Measurements from ENCODE around the gene GCNT2.
"Not testable (repeated sequence)": the region's sequence is repeated elsewhere in the genome, so short reads cannot be mapped to it uniquely, and the experiment has no call there.

GCNT2 gene

DNA sequence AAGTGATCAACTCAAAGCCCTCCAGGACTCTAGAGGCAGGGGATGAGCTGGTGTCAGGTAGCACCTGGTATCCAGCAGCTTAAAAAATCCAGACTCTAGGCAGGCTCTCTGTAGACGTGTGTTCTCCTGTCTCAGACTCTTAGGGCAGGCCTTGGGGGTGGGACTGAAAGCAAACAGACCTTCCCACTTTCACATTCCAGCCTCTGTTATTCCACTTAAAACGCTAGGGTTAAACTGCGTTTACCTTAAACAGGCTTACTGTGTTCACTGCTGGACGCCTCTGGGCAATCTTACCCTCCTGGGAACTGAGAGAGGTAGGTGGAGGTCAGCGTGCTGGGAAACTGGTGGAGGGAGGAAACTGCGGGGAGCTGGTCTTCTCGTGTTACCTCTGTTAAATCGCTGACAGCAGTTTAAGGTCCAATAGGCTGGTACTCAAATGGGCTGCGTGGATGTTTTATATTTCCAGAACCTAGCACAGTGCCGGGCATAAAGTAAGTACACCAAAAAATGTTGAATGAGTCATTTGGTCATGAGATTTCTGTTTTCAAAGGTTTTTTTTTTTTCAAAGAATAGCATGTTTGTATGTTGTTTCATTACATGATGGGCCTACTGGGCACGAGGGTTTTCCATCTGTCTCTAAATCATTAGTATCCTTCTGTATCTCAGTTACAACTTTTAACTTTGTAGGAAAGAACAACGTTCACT, at the start of gene GCNT2:
Gene GCNT2, plus strand, starts transcription at position 248 of the 705 bp plus-strand sequence. CDS start 7,561 bp downstream, outside the sequence.
- no peak for ATAC-seq

DNA sequence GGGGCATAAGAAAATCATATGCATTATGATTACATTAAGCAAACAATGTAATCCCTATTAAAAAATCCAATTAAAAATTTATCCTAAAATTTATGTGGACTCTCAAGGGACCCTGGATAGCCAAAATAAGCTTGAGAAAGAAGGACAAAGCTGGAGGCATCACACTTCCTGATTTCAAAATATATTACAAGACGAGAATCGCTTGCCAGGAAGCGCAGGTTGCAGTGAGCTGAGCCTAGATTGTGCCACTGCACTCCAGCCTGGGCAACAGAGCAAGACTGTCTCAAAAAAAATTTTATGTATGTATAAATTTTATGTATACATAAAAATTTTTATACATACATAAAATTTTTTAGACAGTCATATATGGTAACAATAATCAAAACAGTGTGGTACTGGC, 48.5 kb upstream of the GCNT2 start:
- no peak for ATAC-seq

DNA sequence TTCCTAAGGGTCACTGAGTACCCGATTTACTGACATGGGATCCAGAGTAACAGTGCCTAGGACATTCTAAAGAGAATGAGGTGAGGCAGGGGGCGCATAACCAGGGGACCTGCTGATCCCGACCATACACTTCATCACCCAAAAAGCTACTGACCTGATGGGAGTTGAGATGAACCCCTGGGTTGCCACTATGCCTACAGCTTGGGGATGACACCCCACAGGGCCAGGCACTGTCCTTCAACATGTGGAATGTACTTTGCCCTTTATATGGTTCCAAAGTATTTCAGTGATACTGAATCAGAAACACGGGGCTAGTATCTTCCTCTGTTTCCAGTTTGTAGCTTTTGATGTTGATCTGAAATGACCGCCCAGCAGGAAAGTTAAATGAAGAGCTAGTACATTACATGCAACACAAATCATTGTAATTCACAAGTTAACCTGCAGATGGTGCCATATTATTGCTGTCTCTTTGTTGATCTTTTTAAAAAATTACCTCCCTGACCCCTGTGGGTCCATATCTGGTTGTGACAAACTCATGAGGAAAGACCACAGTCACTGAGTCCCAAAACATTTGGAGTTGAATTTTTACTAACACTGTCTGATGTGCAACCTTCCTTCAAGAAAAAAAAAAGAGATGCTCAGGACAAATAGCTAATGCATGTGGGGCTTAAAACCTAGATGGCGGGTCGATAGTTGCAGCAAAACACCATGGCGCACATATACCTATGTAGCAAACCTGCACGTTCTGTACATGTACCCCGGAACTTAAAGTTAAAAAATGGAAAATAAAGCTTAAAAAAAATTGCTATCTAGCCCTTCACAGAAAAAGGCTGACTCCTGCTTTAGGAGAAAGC, 42.7 kb upstream of the GCNT2 start:
- ATAC-seq, result no peak

GRCh38 chr6:10479939-10480700, 41.0 kb upstream of the GCNT2 start:
- no peak for ATAC-seq

DNA sequence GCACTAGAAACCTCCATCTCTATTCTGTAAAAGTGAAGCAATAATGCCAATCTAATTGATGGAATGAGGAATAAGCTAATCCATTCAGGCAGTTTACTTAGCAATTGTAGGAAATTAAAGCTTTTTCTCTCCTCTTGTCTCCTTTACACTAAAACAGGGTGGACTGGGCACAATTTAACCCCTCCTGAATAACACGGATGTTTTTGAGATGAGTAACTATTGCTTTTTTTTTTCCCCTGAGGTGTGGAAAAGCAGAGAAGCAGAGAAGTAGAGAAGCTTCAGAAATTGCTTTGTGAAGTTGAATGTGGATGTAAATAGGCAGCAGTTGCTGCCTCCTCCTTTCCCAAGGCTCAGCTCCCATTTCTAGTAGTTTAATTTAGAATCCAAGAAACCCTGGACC, 40.0 kb upstream of the GCNT2 start:
- ATAC-seq, result no peak

GRCh38 chr6:10482636-10483257, 38.4 kb upstream of the GCNT2 start:
- ATAC-seq, result no peak

GRCh38 chr6:10484912-10485311, 36.2 kb upstream of the GCNT2 start:
- no peak for ATAC-seq

GRCh38 chr6:10485406-10485805, 35.7 kb upstream of the GCNT2 start:
- no peak for ATAC-seq

DNA sequence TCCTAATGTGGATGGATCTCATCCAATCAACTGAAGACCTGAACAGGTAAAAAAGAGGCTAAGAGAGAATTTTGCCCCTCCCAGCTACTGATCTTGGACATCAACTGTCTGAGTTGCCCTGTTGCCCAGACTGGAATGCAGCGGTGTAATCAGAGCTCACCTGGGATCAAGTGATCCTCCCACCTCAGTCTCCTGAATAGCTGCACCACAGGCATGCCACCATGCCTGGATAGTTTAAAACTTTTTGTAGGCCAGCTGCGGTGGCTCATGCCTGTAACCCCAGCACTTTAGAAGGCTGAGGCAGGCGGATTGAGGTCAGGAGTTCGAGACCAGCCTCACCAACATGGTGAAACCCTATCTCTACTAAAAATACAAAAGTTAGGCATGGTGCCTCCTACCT, 34.9 kb upstream of the GCNT2 start:
- ATAC-seq, result no peak

DNA sequence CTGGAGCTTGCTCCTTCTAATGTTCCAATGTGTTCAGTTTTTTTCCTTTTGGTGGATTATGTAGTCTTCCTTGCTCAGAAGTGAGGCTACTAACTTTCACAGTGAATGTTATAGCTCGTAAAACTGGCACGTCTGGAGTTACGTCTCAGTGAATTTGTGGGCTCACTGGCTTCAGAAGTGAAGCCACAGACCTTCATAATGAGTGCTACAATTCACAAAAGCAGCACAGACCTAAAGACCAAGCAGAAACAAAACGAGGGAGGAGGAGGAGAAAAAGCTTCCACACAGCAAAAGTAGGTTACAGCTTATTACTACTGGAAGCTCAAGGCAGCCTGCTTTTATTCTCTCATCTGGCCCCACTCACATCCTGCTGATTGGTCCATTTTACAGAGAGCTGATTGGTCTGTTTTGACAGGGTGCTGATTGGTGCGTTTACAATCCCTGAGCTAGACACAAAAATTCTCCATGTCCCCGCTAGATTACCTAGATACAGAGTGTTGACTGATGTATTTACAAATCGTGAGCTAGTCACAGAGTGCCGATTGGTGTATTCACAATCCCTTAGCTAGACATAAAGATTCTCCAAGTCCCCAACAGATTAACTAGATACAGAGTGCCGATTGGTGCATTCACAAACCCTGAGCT, 34.1 kb upstream of the GCNT2 start:
- not testable (repeated sequence) for ATAC-seq

DNA sequence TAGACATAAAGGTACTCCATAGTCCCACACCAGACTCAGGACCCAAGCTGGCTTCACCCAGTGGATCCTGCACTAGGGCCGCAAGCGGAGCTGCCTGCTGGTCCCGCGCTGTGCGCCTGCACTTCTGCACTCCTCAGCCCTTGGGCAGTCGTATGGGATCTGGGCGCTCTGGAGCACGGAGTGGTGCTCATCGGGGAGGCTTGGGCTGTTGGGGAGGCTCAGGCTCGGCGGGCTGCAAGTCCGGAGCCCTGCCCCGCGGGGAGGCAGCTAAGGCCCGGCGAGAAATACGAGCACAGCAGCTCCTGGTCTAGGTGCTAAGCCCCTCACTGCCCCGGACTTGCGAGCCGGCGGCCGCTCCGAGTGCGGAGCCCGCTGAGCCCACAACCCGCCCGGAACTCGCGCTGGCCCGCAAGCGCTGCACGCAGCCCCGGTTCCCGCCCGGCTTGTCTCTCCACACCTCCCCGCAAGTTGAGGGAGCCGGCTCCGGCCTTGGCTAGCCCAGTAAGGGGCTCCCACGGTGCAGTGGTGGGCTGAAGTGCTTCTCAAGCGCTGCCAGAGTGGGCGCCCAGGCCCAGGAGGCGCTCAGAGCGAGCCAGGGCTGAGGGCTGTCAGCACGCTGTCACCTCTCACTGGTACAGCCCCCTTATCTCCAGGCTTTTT, 33.4 kb upstream of the GCNT2 start:
- no peak for ATAC-seq

DNA sequence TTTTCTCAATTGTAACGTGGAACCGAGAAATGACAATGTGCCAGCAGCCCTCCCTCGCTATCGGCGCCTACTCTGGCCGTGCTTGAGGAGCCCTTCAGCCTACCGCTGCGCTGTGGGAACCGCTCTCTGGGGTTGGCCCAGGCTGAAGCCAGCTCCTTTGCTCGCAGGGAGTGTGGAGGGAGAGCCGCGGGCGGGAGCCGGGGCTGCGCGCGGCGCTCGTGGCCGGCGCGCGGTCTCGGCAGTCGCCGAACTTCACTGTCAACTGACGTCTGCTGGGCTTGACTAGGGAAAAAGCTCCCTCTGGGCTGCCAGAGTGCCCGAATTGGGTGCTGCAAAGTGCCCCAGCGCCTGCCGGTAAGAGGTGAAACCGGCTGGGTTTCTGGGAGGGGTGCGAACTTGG, 29.7 kb upstream of the GCNT2 start:
- no peak for ATAC-seq

DNA sequence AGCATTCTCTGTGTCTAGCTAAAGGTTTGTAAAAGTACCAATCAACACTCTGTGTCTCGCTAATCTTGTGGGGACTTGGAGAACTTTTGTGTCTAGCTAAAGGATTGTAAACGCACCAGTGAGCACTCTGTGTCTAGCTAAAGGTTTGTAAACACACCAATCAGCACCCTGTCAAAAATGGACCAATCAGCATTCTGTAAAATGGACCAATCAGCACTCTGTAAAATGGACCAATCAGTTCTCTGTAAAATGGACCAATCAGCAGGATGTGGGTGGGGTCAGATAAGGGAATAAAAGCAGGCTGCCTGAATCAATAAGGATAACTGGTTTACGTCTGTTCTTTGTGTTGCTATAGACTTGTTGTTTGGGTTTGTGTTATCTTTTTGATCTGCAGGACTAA, 29.2 kb upstream of the GCNT2 start:
- ATAC-seq, result not testable (repeated sequence)

GRCh38 chr6:10495029-10495428, 26.1 kb upstream of the GCNT2 start:
- no peak for ATAC-seq

DNA sequence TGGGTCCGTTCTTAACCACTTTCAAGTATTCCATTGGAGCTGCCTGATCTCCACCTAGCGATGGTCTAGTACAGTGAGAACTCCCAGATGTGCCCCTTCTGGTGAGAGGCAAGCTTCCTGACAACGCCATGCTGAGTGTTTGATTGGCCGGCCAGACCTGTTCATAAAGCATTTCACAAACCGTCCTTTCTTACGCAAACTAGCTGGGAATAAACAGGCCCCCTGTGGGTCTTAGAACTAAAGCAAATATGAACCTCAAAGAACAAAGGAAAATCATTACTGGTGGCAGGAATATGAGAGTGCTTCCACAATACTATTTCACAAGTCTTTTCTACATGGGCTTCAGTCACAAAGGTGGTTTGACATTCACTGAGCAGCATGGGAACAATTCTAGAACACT, 15.6 kb upstream of the GCNT2 start:
- ATAC-seq, result no peak

- no peak for ATAC-seq
Observed at GRCh38 chr6:10507298-10507697, 13.9 kb upstream of the GCNT2 start.

- no peak for ATAC-seq
Observed at GRCh38 chr6:10507715-10508114, 13.4 kb upstream of the GCNT2 start.

DNA sequence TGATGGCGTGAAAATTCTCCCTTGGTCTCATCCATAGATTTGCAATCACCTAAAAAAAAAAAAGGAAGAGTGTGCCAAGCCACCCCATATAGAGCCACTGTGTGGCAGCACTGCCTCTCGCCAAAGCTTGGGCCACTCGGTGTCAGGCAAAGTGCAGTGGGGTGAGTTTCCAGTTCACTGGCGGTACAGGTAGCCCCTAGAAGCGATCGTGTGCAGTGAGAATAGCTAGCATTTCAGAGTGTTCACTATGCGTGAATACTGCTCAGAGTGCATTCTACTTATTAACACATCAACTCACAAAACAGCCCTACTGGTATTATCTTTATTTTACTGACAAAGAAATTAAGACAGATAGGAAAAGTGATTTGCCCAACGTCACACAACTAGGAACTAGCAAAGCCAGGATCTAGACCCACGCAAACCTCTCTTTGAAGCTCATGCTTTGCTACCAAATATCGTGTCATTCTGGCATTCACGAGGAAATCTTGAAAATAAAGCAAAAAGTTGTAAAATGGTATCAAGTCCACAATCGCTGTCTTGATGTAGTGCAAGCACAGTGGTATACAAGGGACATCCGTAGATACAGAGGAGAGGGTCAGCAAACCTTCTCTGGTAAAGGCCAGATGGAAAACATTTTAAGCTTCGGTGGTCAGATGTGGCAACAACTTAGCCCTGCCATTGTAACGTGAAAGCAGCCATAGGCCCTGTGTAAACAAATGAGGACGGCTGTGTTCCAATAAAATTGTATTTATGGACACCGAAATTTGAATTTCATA, 10.4 kb upstream of the GCNT2 start:
- ATAC-seq, result peak; percentile 71 to 75

GRCh38 chr6:10511477-10511876, 9.7 kb upstream of the GCNT2 start:
- ATAC-seq, result no peak

- no peak for ATAC-seq
Observed at GRCh38 chr6:10513544-10513943, 7.6 kb upstream of the GCNT2 start.

All from activated CD4-positive, CD25-positive, alpha-beta regulatory T cell treated with anti-CD3 and anti-CD28 coated beads, Interleukin-2, amount 50 U/mL, for 24 hours (primary cell).